22Rv1 (cell line): ENCODE measurements around the gene RTN4.

ENCODE experiments used
- H3K27ac ChIP-seq: fragments of 450-650 bp; 2 replicates; pipeline ENCODE4 v1.5.1; 2017
- CTCF ChIP-seq: fragments of 450-650 bp; IDR thresholded peaks from 2 replicates; pipeline ENCODE4 v1.5.1; 2017; ENCODE audit warnings: mild to moderate bottlenecking
- ZFX ChIP-seq: fragments of 450-650 bp; IDR thresholded peaks from 2 replicates; pipeline ENCODE4 v1.6.1; 2017; ENCODE audit warnings: antibody characterized with exemption, borderline replicate concordance

The RTN4 gene

GRCh38 chr2:54927751-54928615, 122.3 kb downstream of the RTN4 start:
- TF ChIP-seq ZFX = no peak
- TF ChIP-seq CTCF = no peak
- no peak overlapping the region for H3K27ac ChIP-seq

GRCh38 chr2:54927085-54927750, 123.0 kb downstream of the RTN4 start:
- H3K27ac ChIP-seq = no peak overlapping the region
- TF ChIP-seq ZFX (no peak), CTCF (no peak)

- H3K27ac ChIP-seq = no peak overlapping the region
- TF ChIP-seq CTCF (no peak), ZFX (no peak)
Measured at GRCh38 chr2:54925022-54925421, 125.2 kb downstream of the RTN4 start.

GRCh38 chr2:54924121-54924520, 126.1 kb downstream of the RTN4 start:
- no peak overlapping the region for H3K27ac ChIP-seq
- TF ChIP-seq ZFX = no peak
- no peak for TF ChIP-seq CTCF
